T-helper 1 cell treated with Interleukin-12 subunit alpha and Interleukin-12 subunit beta and Interleukin-4 antibody, amounts not matched to agents 30 ng/mL and 1 ng/mL, for 36 hours (primary cell): ENCODE results near the gene SUN1. TPM values are rescaled to one million over a fixed set of nuclear protein-coding genes. Genes with fewer than 3 reads are reported as not detected.

Source experiments
- intact Hi-C: fragments of 100-400 bp; cut with micrococcal nuclease; formaldehyde crosslinking; loops from one replicate; pipeline ENCODE4 v1.15.1; 2024
- total RNA-seq: library from RNA; stranded (reverse); gene quantifications from 2 replicates; pipeline ENCODE4 v1.2.3, GENCODE V29; 2022

The SUN1 gene
- total RNA-seq, 1 donor from 2014 or later, result 47.5 TPM

DNA sequence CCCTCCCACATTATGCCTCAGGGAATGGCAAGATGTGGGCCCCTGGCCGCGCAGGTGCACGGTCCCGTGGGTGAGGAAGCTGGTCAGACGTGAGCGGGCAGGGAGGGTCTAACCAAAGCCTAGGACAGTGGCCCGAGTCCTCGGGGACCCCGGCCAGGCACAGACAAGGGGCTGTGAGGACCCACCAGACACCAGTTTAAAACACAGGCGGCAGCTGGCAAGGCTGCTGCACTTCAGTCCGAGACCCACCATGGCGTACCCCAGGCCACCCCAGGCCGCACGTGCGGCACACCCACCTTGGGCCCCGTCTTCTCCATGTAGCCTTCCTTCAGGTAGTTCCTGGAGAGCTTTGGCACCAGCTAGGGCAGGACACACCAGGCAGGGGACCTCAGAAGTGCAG is 67.5 kb downstream of the SUN1 start:
- intact Hi-C loops, result loop anchor here (2.0 kb wide), 2 partner anchors 23 to 75 kb away; partner anchors contain the start of gene COX19

DNA sequence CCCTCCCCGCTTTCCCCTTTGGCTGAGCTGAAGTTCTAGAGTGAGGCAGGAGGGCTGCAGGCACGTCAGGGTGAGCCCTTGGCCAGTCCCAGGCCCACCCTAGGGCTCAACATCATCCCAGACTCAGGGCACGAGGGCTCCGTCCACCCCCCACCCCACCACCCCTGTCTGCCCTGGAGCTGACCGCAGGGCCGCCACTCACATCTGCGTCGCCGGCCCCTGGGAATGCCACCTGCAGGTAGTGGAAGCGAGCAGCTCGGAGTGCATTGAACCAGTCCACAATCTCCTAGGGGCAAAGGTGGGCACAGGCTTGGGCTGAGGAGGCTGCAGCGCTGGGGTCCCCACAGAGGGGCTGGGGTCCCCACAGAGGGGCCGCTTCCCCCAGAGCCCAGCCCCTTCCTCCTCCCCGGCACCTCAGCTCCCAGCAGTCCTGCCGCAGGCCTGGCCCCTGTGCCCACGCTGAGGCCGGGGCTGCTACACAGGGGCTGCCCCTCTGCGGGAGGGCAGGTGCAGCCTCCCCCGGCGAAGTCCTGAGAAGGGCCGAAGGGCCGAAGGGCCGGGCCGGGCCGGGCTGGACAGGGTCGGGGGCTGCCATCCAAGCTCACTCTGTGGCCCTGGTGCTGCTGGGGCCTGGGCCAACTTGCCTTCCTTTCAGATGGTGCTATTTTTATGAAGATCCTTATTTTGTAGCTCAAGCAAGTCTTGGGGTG is 68.2 kb downstream of the SUN1 start:
- intact Hi-C loops, result loop anchor here (2.0 kb wide), 2 partner anchors 22 to 74 kb away; partner anchors contain the start of gene COX19

DNA sequence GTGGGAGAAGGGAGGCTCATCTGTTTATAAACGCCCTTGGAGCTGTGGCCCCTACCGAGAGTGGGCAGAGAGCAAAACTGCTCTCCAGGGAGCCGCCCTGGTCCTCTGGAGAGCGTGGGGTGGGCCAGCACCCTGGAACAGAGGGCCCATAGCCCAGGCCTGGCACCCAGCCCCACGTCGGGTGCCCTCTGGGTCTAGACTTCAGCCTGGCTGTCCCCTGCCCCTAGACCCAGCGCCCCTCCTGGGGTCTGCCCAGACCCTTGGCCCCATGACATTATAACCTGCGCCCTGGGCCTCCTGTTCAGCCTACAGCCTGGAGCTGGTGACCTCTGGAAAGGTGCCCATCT is 68.7 kb downstream of the SUN1 start:
- intact Hi-C loops, result loop anchor here (2.0 kb wide), 2 partner anchors 22 to 74 kb away; partner anchors contain the start of gene COX19

DNA sequence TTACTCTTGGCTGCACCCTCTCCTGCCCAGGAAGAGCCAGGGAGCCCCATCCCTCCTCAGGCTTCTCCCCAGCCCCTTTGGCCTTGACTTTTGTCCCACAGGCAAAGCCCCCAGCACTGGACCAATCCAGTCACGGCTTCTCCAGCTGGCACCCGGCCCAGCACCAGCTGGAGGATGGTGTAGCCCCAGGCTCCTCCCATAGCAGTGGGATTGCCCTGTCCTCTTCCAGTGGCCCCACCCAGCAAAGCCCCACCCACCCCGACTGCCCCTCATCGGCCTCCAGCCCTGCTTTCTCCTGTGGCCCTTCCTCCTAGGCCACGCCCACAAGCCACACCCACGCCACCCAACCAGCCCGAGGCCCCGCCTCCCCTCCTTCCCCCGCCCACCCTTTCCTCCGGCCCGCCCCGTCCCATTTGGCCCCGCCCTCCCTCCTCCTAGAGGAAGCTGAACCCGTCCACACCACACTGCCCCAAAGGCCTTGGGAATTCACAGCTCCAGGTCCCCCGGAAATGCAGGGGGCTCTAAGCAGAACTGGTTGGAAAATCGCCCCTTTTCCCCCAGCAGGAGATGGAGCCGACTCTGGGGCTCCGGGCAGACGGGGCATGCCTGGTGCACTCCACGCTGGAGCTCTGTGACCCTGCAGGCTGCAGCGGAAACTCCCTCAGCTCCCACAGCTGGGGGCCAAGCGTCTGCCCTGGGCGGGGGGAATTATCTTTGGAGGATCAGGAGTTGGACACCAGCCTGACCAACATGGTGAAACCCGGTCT is 69.3 kb downstream of the SUN1 start:
- intact Hi-C loops, result loop anchor here (2.0 kb wide), 2 partner anchors 21 to 73 kb away; partner anchors contain the start of gene COX19

DNA sequence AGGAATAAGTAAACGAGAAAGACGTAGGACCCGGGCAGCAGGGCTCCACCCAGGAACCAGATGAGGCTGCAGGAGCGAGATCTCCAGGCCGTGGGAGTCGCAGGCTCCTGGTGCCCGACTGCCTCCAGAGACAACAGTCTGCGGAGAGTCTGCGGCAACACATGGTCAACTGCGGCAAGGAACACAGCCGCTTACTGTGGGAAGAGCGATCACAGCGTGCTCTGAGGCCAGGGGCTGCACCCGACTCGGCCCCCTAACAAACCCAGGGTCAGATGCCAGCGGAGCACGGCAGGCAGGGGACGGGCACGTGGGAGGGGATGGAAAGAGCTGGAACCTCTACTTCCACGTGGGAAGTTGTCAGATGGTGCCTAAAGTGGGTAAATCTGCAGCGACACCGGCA is 70.7 kb downstream of the SUN1 start:
- intact Hi-C loops, result no loop called here

DNA sequence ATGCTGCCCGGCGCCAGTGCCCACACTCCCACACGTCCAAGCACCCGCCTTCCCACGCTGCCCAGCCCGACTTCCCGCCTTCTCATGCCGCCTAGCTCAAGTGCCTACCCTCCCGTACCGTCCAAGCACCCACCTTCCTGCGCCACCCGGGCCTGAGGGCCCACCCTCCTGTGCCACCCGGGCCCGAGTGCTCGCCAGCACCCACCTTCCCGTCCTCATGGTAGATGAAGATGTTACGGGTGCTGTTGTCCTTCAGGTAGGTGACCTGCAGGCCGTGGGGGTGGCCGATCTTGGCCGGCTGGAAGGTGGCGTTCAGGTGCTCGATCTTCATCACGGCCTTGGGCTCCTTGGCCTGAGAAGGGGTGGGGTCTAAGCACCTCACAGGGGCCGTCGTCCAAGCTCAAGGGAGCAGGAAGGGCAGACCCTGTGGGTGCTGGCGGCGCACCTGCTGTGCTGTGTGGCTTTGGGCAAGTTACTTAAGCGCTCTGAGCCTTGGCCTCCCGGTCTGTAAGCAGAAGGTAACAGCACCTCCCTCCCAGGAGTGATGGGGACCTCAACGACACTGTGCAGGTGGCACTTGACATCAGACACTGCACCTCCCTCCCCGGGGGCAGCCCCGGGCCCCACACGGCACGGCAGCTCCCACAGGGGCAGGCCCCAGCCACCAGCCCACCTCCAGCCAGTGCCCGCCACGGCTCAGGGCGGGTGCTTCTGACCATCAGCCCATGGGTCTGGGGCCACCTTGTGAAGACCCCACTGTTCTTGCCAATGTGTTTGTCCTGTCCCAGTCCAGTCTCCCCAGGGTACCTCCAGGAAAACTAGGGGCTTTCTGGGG is 71.9 kb downstream of the SUN1 start:
- intact Hi-C loops, result no loop called here

DNA sequence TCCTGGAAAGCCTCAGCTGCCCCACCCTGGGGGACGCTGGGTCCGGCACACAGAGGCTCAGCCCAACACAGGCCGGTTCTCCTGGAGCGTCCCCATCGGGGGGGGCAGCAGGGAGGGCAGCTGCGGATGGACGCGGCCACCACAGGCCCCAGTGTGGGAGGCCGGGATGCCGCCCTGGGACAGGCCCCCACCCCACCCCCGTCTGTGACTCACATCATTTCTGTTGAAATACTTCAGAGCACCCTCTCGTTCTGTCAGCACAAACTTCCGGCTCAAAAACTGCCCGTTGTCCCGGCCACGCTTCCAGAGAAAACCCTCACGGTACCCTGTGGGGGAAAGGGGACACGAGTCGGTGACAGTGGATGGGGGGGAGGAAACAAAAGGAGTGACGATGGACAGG is 72.6 kb downstream of the SUN1 start:
- intact Hi-C loops, result no loop called here

DNA sequence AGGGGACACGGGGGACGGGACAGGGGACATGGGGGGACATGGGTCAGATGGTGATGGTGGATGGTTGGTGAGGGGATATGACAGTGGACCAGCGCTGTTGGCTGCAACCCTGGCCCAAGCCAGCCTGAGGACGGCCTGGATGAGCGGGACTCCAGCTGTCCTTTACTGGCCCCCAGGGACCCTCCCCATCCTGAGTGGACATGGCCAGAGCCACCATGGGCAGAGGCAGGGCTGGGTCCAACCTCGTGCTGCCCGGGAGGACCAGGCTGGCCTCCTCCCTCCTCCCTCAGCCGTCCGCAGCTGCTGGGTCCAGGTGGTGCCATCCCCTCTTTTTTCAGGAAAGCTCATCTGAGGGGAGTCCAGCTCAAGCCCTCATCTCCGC is 74.5 kb downstream of the SUN1 start:
- intact Hi-C loops, result no loop called here

DNA sequence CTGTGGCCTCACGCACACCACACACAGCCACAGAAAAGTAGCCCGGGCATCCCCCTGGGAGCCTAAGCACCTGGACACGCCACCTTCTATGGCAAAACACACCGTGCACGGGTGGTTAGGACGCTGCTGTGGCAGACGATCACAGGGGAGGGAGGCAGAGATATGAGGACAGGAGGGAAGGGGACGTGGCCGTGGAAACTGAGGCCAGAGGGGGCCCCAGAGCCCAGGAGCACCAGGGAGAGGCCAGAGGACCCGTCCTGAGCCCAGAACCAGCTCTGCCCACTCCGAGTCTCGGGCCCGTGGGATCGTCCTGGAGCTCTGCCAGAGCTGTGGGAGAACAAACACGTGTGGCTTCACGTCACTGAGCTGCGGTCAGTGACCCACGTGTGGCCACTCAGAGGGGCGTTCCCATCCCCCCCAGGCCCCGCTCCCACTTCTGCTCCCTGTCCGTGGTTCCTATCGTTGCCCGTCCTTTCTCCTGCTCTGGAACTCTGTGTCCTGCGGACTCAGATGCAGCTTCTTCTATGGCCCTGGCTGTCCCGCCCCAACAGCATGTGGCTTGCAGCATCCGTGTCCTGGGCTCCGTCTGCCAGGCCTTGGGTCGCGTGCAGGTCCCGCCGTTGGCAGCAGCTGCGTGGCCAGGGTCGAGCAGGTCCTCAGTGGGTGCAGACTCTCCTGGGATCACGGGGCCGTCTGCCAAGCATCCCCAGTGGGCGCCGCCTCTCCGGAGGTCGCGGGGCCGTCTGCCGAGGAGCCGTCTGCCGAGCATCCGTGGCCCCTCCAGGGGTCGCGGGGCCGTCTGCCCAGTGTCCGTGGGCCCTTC is 75.1 kb downstream of the SUN1 start:
- intact Hi-C loops, result no loop called here

DNA sequence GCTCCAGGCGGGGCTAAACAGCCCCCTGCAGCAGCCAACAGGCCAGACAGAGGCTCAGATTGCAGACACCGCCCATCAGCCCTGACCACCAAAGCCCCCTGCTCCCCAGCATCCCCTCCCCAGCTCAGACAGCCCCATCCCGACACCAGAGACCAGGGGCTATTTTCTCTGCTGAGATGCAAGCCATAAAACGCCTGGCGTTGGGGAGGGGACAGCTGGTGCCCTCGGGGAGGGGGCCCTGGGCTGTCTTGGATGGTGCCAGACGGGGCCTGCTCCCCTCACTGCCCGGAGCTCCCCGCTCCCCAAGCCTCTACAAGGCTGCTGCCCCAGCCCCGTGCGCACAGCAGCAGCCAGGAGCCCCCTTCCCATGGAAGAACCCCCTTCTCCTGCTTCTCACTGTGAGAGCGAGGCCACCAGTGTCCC is 75.9 kb downstream of the SUN1 start:
- intact Hi-C loops, result loop anchor here (1.0 to 2.0 kb wide), 3 partner anchors 47 to 157 kb away; no protein-coding TSS in a partner anchor

DNA sequence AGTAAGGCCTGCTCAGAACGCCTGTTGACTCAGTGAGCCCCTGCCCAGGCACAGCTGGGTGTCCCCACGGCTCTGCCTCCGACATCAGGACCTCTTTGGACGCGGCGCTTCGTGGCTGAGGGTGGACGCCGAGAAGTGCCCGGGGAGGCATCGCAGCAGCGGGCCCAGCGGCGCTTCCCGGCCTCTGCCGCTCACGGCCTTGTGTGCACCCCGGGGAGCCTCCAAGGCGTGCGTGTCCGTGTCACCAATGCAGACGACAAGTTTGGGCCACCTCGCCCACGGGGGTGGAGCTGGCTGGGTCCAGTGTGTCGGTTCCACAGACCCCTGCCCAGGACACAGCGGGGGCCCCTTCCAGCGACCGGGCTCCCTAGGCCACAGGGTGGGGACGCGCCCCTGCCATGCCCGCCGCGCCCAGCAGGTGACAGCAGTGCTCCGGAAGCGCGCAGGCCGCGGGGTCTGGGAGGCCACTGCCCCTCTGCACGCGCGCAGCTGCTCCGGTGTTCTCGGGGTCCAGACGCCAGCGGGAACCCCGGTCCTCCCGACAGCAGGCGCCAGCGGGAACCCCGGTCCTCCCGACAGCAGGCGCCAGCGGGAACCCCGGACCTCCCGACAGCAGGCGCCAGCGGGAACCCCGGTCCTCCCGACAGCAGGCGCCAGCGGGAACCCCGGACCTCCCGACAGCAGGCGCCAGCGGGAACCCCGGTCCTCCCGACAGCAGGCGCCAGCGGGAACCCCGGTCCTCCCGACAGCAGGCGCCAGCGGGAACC is 76.5 kb downstream of the SUN1 start:
- intact Hi-C loops, result loop anchor here (1.0 to 2.0 kb wide), 3 partner anchors 47 to 156 kb away; no protein-coding TSS in a partner anchor

DNA sequence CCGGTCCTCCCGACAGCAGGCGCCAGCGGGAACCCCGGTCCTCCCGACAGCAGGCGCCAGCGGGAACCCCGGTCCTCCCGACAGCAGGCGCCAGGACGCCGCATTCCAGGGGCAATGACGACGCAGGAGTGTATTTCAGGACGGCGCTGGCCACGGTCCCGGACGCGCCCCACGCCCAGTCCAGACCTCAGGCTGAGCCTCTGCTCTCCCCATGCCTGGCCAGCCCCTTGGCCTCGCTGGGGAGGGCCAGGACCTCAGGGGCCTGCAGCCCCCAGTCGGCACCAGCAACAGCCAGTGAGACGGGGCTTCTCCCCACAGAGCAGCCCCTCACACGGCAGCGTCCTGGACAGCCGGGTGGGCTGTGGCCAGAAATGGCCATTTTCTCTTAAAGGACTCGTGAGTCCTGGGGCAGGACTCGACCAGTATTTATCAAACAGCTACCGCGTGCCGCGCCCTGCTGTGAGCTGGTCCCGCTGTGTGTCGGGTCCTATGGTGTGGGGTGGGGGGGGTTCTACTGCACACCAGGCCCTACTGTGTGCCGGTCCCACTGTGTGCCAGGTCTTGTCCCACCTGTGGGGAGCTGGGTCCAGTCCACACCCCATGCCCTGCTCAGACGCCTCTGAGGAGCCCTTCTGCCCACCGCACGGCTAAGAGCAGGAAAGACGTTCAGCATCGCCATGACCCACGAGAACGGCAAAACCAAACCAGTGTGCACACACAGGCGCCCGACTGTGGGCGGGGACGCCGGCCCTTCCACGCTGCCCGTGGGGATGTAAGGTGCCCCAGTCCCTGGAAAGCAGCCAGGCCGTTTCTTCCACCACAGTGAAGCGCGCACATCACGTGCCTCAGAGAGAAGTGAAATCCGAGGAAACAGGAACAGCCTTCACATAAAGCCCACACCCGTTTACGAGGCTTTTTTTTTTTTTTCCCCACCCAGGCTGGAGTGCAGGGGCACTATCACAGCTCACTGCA is 77.4 kb downstream of the SUN1 start:
- intact Hi-C loops, result loop anchor here (2.0 kb wide), 1 partner anchor 155 kb away; no protein-coding TSS in a partner anchor

DNA sequence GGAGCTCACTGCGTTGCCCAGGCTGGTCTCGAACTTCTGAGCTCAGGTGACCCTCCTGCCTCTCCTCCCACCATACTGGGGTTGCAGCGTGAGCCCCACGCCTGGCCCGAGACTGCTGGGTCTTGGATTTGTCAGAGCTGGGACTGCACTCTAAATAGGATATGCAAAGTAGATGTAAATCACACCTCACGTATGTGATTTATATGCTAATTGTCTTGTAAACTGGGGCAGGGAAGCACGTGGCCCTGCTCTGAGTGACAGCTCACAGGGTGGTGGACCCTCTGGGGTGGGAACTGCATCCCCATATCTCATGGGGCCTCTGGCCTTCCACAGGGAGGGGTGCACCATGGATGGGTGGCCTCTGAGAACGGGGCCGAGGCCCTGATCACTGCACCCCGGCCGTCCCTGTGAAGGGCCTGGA is 78.2 kb downstream of the SUN1 start:
- intact Hi-C loops, result no loop called here

DNA sequence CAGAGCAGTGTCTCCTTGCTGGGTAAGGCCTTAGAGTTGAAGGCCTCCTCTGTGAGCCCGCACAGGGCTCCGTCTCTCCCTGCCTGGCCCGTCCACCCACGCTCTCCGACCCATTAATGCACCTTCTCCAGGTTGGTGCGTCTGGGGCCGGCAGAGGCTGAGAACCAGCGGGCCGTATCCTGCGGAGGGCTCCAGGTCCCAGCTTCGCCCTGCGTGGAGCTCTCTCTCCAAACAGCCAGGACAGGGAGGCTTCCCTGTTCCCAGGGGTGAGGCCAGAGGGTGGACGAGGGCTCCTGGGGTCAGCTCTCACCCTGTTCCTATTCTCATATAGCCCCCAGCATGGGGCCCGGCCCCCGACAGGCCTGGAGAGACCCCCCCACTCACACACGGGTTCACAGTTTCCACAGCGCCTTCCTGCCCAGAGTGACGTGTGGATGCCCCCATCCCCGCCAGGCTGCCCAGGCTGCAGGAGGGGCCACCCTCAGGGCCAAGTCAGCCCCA is 78.7 kb downstream of the SUN1 start:
- intact Hi-C loops, result no loop called here

DNA sequence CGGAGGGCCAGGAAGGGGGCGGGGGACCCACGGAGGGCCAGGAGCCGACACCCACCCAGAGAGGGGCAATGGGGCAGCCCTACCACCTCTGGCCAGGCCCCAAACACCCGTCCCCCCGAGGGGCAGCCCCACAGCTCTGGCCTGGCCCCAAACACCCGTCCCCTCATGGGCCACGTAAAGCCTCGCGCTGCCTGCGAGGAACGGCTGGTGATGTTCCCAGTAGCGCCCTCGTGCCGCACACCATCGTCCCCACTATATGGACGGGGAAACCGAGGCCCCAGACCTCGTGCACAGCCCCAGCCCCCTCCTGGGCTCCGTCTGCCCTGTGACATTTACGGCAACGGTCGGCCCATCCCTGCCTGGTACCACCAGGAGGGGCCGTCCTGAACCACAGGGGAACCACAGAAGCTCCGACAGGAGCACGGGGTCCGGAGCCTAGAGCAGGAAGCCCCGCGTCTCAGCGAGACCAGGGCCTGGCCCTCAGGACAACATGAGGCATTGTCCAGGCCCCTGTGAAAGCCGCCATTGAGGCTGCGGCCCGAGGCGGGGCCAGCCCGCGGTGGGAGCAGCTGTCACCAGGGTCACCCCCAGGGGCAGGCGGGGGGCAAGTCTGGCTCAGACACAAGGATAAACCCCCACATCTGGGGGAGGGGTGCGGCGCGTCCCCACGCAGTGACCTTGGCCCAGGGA is 79.7 kb downstream of the SUN1 start:
- intact Hi-C loops, result no loop called here

DNA sequence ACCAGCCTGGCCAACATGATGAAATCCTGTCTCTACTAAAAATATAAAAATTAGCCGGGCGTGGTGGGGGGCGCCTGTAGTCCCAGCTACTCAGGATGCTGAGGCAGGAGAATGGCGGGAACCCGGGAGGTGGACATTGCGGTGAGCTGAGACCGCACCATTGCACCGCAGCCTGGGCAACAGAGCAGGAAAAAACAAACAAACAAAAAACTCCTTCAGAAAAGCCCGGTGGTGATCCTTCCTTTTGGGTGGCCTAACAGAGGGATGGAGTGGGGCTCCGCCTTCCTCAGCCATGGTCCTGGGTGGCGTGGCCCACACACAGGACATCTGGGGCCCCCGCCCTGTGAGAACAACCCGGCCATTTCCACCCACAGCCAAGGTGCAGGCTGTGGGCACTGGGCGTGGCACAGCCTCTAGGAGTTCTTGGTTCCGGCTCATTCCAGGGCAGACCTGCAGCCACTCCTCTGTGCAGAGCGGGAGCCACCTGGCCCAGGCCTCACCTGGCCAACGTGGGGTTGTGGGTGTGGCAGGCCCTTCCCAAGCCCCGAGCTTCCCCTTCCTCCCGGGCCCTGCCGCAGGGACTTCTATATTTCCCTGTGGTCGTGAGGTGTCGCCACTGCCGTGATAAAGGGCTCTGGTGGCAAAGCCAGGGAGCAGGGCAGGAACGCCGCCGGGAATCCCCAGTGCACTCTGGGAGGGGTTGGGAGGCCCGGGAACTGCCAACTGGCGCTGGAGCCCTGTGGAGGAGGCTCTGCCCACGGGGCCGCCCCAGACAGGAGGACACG is 81.7 kb downstream of the SUN1 start:
- intact Hi-C loops, result no loop called here
